ENCODE measurements around the gene TMPRSS9. TPM values are rescaled to one million over a fixed set of nuclear protein-coding genes. Genes with fewer than 3 reads are reported as not detected.
"Not testable (repeated sequence)": the region's sequence is repeated elsewhere in the genome, so short reads cannot be mapped to it uniquely, and the experiment has no call there.

TMPRSS9 gene
- polyA plus RNA-seq, 1 donor from 2014 or later: not detected

GRCh38 chr19:2415973-2416319, 55.9 kb downstream of the TMPRSS9 start:
- Histone ChIP-seq H3K9me2 (ENCODE audit: insufficient read depth, low read length) (no peaks in the 10 kb centered on the region), H4K20me1 (ENCODE audit: insufficient read depth) (no peaks in the 10 kb centered on the region), H3K79me2 (replicated peaks; ENCODE audit: insufficient read depth, low read length) (no peaks in the 10 kb centered on the region), H3K4me2 (ENCODE audit: low read length) (no peak overlapping the region), H3K9me3 (ENCODE audit: low read length) (no peaks in the 10 kb centered on the region), H3K4me3 (ENCODE audit: low read length) (no peak overlapping the region), H2AFZ (ENCODE audit: low read depth, low read length) (no peak overlapping the region), H3K27ac (ENCODE audit: low read length) (no peak overlapping the region), H3K9ac (ENCODE audit: low read length) (no peak overlapping the region), H3F3A (ENCODE audit: insufficient read depth, low read length, poor library complexity, severe bottlenecking) (no peaks in the 10 kb centered on the region), H3K36me3 (ENCODE audit: insufficient read depth, low read length) (no peaks in the 10 kb centered on the region), H3K27me3 (ENCODE audit: insufficient read depth, low read depth, low read length) (no peaks in the 10 kb centered on the region)
- no peak for TF ChIP-seq MXI1 (conservative IDR thresholded peaks at IDR 0.05; ENCODE audit: poor library complexity, severe bottlenecking)
- no peak for TF ChIP-seq RAD21 (conservative IDR thresholded peaks at IDR 0.05)
- no peak for TF ChIP-seq EZH2 (IDR thresholded peaks at IDR 0.05; ENCODE audit: borderline replicate concordance, insufficient read depth, low read length, poor library complexity, severe bottlenecking)

- Histone ChIP-seq H2AFZ (ENCODE audit: low read depth, low read length) (no peak overlapping the region), H3K4me3 (ENCODE audit: low read length) (no peak overlapping the region), H4K20me1 (ENCODE audit: insufficient read depth) (no peaks in the 10 kb centered on the region), H3K4me2 (ENCODE audit: low read length) (no peak overlapping the region), H3K79me2 (replicated peaks; ENCODE audit: insufficient read depth, low read length) (no peaks in the 10 kb centered on the region), H3K9me3 (ENCODE audit: low read length) (no peaks in the 10 kb centered on the region), H3K27me3 (ENCODE audit: insufficient read depth, low read depth, low read length) (no peaks in the 10 kb centered on the region), H3K9ac (ENCODE audit: low read length) (no peak overlapping the region), H3K9me2 (ENCODE audit: insufficient read depth, low read length) (no peaks in the 10 kb centered on the region), H3K36me3 (ENCODE audit: insufficient read depth, low read length) (no peaks in the 10 kb centered on the region), H3F3A (ENCODE audit: insufficient read depth, low read length, poor library complexity, severe bottlenecking) (no peaks in the 10 kb centered on the region), H3K27ac (ENCODE audit: low read length) (no peak overlapping the region)
- TF ChIP-seq REST (IDR thresholded peaks at IDR 0.05; ENCODE audit: borderline replicate concordance) (no peak), POLR2AphosphoS5 (IDR thresholded peaks at IDR 0.05) (no peak)
Measured at GRCh38 chr19:2416321-2417097, 56.4 kb downstream of the TMPRSS9 start.

GRCh38 chr19:2417436-2417835, 57.4 kb downstream of the TMPRSS9 start:
- H3F3A ChIP-seq (ENCODE audit: insufficient read depth, low read length, poor library complexity, severe bottlenecking); H3K4me2 ChIP-seq (ENCODE audit: low read length); H2AFZ ChIP-seq (ENCODE audit: low read depth, low read length); H3K27me3 ChIP-seq (ENCODE audit: insufficient read depth, low read depth, low read length); H3K79me2 ChIP-seq (replicated peaks; ENCODE audit: insufficient read depth, low read length); H3K9me3 ChIP-seq (ENCODE audit: low read length); H3K27ac ChIP-seq (ENCODE audit: low read length); H3K4me3 ChIP-seq (ENCODE audit: low read length); H3K9ac ChIP-seq (ENCODE audit: low read length); H3K9me2 ChIP-seq (ENCODE audit: insufficient read depth, low read length); H4K20me1 ChIP-seq (ENCODE audit: insufficient read depth); H3K36me3 ChIP-seq (ENCODE audit: insufficient read depth, low read length): not testable (repeated sequence)

GRCh38 chr19:2417881-2418406, 57.9 kb downstream of the TMPRSS9 start:
- Histone ChIP-seq H3K4me2 (ENCODE audit: low read length) (no peak overlapping the region), H3K9me2 (ENCODE audit: insufficient read depth, low read length) (no peaks in the 10 kb centered on the region), H3K4me3 (ENCODE audit: low read length) (no peak overlapping the region), H2AFZ (ENCODE audit: low read depth, low read length) (no peak overlapping the region), H3K36me3 (ENCODE audit: insufficient read depth, low read length) (no peaks in the 10 kb centered on the region), H4K20me1 (ENCODE audit: insufficient read depth) (no peaks in the 10 kb centered on the region), H3K9me3 (ENCODE audit: low read length) (no peaks in the 10 kb centered on the region), H3F3A (ENCODE audit: insufficient read depth, low read length, poor library complexity, severe bottlenecking) (no peaks in the 10 kb centered on the region), H3K79me2 (replicated peaks; ENCODE audit: insufficient read depth, low read length) (no peaks in the 10 kb centered on the region), H3K9ac (ENCODE audit: low read length) (no peak overlapping the region), H3K27ac (ENCODE audit: low read length) (no peak overlapping the region), H3K27me3 (ENCODE audit: insufficient read depth, low read depth, low read length) (no peaks in the 10 kb centered on the region)
- TF ChIP-seq TAF1 (IDR thresholded peaks at IDR 0.05; ENCODE audit: low read depth): no peak
- TF ChIP-seq MXI1 (conservative IDR thresholded peaks at IDR 0.05; ENCODE audit: poor library complexity, severe bottlenecking): no peak
- no peak for TF ChIP-seq REST (IDR thresholded peaks at IDR 0.05; ENCODE audit: borderline replicate concordance)
- TF ChIP-seq SMC3 (conservative IDR thresholded peaks at IDR 0.05; ENCODE audit: poor library complexity): no peak
- TF ChIP-seq EP300 (conservative IDR thresholded peaks at IDR 0.05; ENCODE audit: poor library complexity, severe bottlenecking): no peak
- no peak for TF ChIP-seq RAD21 (conservative IDR thresholded peaks at IDR 0.05)

Data from neural cell (in vitro differentiated cells).